SIG-M5 treated with dmso at 0.1 percent for 504 hours (cell line): ENCODE data around the gene CRAMP1.

Experiments used
- DNase-seq: peaks from one replicate; lab custom pipeline; 2025; ENCODE audit not compliant: unreplicated experiment; lab: John Stamatoyannopoulos, UW

The CRAMP1 gene

DNA sequence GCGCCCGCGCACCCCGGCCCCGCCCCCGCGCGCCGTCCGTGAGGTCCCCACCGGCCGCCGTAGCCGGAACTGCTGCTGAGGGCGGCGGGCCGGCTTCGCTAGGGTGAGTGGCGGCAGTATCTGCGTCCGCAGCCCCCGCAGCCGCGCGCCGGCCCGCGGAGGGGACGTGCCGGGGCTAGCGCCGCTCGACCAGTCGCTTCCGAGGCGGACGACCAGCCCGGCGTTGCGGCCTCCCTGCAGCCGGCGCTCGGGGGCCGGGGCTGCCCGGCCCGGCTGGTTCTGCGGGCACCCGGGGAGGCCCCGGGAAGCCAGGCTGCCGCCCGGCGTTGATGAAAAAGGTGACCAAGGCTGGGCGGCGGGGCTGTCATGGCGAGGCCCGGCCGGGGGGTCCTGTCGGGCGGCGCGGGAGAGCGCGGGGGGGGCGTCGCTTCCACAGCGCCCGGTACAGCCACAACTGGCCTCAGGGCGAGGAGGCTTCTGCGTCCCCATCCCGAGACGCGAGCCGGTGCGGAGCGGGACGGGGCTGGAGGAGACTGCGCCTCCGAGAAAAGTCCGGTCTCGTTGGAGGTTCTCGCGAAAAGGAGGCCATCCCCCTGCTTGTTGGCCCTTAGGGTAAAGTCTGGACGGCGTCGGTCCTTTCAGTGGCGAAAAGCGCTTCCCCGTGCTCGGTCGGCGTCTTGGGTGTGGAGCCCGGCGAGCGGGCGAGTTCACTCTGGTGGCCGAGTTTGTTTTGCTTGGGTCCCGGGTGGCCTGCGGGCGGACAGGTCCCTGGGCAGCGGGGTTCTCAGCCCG is at the start of gene CRAMP1:
Gene CRAMP1, plus strand, starts transcription at position 41 of the 792 bp plus-strand sequence. CDS start 2,280 bp downstream, outside the sequence.
- no peak for DNase-seq

- DNase-seq, result no peak
Measured at GRCh38 chr16:1563786-1564185, 48.4 kb upstream of the CRAMP1 start.

DNA sequence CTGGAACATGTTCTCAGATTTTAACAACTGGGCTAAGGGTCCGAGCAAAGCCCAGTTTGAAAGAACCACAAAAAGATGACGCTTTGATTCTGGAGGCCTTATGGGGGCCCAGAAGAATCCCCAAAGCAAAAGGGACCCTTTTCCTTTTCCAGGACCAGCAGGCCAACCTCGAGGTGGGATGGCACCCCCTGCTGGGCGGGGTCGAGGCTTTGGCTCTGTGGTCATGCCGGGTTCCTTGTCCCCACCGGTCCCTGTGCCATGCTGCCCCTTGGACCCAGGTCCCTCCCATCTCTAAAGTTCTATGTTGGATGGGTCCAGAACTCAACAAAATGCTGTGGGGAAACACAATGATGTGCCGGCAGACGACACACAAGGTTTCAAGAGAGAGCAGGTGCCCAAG is 47.8 kb upstream of the CRAMP1 start:
- no peak for DNase-seq

DNA sequence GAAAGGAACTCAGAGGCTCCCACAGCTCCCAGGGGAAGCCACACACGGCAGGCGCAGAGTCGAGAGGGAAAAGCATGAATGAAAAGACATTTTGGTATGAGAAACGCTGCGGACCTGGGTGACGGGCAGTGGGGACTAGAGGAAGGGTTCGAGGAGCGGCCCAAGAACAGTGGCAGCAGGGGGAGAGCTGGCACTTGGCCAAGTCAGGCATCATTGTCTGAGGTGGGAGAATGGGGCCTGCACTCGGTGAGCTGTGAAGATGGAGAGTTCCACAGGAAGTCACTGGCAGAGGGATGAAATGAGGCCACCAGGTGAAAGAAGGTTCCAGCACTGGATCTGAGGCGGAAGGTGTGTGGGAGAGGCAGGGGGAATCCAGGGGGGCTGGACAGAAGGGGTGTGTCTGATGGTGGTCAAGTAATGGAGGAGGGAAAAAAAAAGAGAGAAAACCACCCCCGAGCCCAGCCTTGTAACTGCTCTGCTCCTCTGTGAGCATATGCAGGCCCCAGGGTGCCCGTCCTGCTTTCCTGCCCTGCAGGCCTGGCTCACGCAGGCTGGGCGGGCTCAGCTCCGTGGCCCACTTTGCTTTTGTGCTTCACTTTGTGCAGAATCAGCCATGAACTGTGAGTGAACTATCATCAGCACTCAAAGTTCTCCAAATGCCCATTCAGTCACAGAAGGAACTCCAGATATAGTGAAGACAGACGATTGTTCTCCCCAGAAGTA is 46.9 kb upstream of the CRAMP1 start:
- DNase-seq, result no peak

DNA sequence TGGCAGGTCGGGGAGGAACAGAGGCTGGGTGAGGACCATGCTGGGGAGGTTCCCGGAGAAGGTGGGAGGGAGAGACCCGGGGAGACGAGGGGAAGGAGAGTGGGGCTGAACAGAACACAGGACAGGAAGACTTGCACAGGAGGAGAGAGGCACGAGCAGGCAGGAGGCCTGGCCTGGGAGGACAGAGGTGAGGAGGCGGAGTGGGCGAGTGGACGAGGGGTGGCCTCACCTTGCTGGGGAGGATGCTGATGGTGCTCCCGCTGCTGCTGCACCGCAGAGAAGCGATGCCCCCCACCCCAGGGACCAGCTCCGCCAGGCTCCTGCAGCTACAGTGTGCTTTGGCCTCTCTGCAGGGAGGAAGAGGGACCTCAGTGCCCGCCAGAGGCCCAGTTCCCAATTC is 44.2 kb upstream of the CRAMP1 start:
- DNase-seq, result no peak

- no peak for DNase-seq
Measured at GRCh38 chr16:1571012-1571671, 41.0 kb upstream of the CRAMP1 start.

- no peak for DNase-seq
Measured at GRCh38 chr16:1572673-1573072, 39.5 kb upstream of the CRAMP1 start.

- no peak for DNase-seq
Measured at GRCh38 chr16:1573301-1573700, 38.9 kb upstream of the CRAMP1 start.

GRCh38 chr16:1575578-1575977 is 36.6 kb upstream of the CRAMP1 start:
- DNase-seq, result no peak

- no peak for DNase-seq
Measured at GRCh38 chr16:1579214-1579613, 32.9 kb upstream of the CRAMP1 start.

DNA sequence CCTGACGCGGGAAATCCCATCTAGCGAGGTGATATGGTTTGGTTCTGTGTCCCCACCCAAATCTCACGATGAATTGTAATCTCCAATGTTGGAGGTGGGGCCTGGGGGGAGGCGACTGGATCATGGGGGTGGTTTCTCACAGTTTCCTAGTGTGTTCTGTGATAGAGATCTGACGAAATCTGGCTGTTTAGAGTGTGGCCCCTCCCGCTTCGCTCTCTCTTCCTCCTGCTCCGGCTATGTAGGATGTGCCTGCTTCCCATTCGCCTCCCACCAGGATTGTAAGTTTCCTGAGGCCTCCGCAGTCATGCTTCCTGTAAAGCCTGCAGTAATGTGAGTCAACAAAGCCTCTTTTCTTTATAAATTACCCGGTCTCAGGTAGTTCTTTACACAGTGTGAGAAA is 31.9 kb upstream of the CRAMP1 start:
- no peak for DNase-seq

DNA sequence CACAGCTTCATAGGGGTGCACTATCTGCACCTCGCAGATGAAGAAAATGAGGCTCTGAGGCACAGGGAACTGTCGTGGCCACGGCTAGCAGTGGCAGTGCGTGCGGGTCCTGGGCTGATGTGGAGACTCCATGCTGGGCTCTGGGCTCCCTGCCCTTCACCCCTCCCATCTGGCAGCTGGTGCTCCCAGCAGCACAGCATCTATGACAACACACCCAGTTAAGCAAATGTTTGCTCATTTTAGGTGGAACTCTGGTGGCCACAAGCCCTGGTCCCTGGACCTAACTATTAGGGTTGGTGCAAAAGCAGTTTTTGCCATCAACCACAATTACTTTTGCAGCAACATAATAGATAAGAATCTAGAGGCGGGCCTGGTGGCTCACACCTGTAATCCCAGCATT is 31.2 kb upstream of the CRAMP1 start:
- DNase-seq, result no peak

DNA sequence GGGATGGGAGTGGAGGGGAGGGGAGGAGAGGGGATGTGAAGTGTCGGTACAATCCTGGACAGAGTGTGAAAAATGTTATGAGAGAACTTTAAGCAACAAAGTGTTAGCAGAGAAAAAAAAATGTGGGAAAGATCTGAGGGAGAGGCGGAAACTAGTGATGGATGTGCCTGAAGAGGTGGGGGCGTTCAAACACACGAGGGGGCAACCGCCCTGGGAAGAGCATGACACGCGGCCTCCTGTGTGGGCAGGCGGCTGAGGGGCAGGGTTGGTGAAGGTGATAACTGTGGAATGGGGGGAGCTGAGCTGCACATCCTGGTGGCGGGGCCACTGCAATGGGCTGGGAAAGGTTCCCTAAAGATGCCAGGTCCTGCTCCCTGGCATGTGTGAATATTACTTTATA is 30.4 kb upstream of the CRAMP1 start:
- DNase-seq, result no peak

GRCh38 chr16:1583180-1583579 is 29.0 kb upstream of the CRAMP1 start:
- DNase-seq, result no peak

GRCh38 chr16:1584926-1585484 is 27.2 kb upstream of the CRAMP1 start:
- no peak for DNase-seq

GRCh38 chr16:1590366-1590765 is 21.8 kb upstream of the CRAMP1 start:
- no peak for DNase-seq

GRCh38 chr16:1590930-1591705 is 21.0 kb upstream of the CRAMP1 start:
- no peak for DNase-seq

- no peak for DNase-seq
Measured at GRCh38 chr16:1592446-1592845, 19.7 kb upstream of the CRAMP1 start.

GRCh38 chr16:1595511-1595910 is 16.6 kb upstream of the CRAMP1 start:
- peak; percentile 60 for DNase-seq

- DNase-seq, result no peak
Measured at GRCh38 chr16:1596516-1596915, 15.6 kb upstream of the CRAMP1 start.

DNA sequence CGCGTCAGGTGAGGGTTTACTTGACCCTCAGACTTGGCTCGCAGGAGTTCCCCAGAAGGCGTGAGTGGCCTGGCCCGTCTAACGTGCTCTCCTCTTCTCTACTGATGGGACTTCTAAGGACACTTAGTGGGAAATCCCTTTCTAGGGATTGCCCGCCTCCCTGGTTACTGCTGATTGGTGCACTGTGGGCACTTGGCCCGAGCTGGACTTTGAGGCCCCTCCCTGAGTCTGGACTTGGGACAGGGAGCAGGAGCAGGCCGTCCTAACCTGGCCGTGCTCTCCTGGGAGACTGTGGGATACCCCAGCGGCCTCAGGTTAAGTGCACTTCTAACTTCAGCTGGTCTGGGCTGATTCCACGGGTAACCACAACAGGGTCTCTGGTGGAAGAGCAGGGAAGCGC is 15.0 kb upstream of the CRAMP1 start:
- DNase-seq, result no peak
